Lung (tissue), 12 donors: Measurements from ENCODE around the gene DPP6. TPM values are rescaled to one million over a fixed set of nuclear protein-coding genes. Genes with fewer than 3 reads are reported as not detected.

Experiments used
- ATAC-seq: fragments of 200-7000 bp; cut with Tn5 transposase; one replicate; pipeline ENCODE4 v1.9.1; 2020; ENCODE audit warnings: moderate number of reproducible peaks; ENCODE audit not compliant: insufficient read depth, low FRiP score
- DNase-seq, 3 donors: peaks; one replicate each; pipeline ENCODE4 v3.0.0-alpha.2; 2013 to 2017
- H3K27ac ChIP-seq, 2 donors: one replicate each; pipeline ENCODE4 v1.5.1; 2013; ENCODE audit warnings: mild to moderate bottlenecking in 2 of 2, moderate library complexity in 2 of 2, control low read depth in 1 of 2, inconsistent platforms in 1 of 2, low read depth in 1 of 2, low read length in 1 of 2
- H3K27me3 ChIP-seq, 3 donors: one replicate each; pipeline ENCODE4 v1.5.1; 2013; ENCODE audit warnings: low read length in 2 of 3; ENCODE audit not compliant: control insufficient read depth in 3 of 3, insufficient read depth in 3 of 3
- H3K36me3 ChIP-seq, 4 donors: one replicate each; pipeline ENCODE4 v1.5.1; 2013; ENCODE audit warnings: low read length in 4 of 4, mild to moderate bottlenecking in 1 of 4, moderate library complexity in 1 of 4; ENCODE audit not compliant: control insufficient read depth in 4 of 4, insufficient read depth in 4 of 4
- H3K4me1 ChIP-seq, 5 donors: one replicate each; pipeline ENCODE4 v1.5.1; 2013; ENCODE audit warnings: low read length in 5 of 5, mild to moderate bottlenecking in 2 of 5, moderate library complexity in 1 of 5; ENCODE audit not compliant: control insufficient read depth in 5 of 5, insufficient read depth in 5 of 5
- H3K4me3 ChIP-seq: one replicate; pipeline ENCODE4 v1.5.1; 2013; ENCODE audit warnings: mild to moderate bottlenecking, control low read depth, moderate library complexity
- H3K9ac ChIP-seq, 2 donors: one replicate each; pipeline ENCODE4 v1.5.1; 2013; ENCODE audit warnings: low read length in 2 of 2, control low read depth in 1 of 2; ENCODE audit not compliant: insufficient read depth in 1 of 2
- H3K9me3 ChIP-seq, 4 donors: one replicate each; pipeline ENCODE4 v1.5.1; 2013; ENCODE audit warnings: low read length in 3 of 4, mild to moderate bottlenecking in 1 of 4, moderate library complexity in 1 of 4; ENCODE audit not compliant: control insufficient read depth in 4 of 4, insufficient read depth in 3 of 4
- WGBS, 2 donors: extraction: QIAGEN DNeasy Blood & Tissue Kit; methylation state at CpG; one replicate each; pipeline ENCODE4 v1.1.7; 2013; 5-methylcytosine and 5-hydroxymethylcytosine counted together
- polyA plus RNA-seq, 2 donors: library from polyadenylated mRNA; stranded (reverse); fragments of 200-250 nt; gene quantifications; one replicate each; pipeline ENCODE4 v1.2.1, GENCODE V29; 2013
- total RNA-seq, 2 donors: library from RNA; depleted of rRNA in 1 of 2; stranded (reverse); fragments of >200 nt in 1 of 2; gene quantifications; one replicate each; pipeline ENCODE4 v1.2.1, GENCODE V29; 2014 to 2021
- TF ChIP-seq, protein P1 (sequence below): IDR thresholded peaks from 2 replicates; pipeline ENCODE4 v1.5.1; 2012; ENCODE audit warnings: mild to moderate bottlenecking; ENCODE audit errors: control extremely low read depth, extremely low read depth
- donor health status: control.
- donor health status: control.
- donor health status: Bipolar disorder and iron deficiency.
- donor health status: healthy.
- donor health status: DM: yes; HTN: yes; CAD: no.

DPP6 gene
- total and polyA plus RNA-seq, 4 donors: 0.08 to 1.3 (median 0.75) TPM

DNA sequence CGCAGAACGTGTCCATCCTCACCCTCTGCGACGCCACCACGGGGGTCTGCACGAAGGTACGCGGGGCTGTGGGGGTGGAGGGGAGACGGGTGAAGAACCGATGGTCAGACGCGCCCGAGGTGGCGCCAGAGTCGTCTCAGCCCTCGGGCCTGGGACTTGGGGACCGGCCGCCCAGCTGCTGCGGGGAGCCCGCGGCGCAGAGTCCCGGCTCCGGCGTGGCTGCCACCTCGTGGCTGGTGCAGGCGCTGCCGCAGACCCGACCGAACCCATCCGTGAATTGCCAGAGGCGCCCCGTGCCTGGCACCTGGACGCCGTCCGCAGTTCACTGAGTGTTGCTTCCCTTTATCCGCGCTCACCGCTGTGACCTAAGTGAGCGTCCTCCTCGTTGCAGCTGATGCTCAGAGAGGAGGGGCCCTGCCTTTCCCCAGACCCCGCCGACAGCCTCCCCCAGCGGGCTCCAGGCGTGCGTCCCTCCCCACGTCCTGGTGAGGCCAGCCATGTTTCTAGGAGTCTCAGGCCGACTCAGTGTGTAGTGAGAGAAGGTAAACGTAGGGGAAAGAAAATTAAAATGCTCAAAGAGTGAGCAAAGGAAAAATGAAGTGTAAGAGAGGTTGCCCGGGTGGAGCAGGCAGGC, 742.1 kb downstream of the DPP6 start:
- 15 to 18% methylated on average over 34 to 50 of the region's 50 CpGs for WGBS, 2 donors
- Histone ChIP-seq H3K4me1 (peaks cover 0 to 3% (median 0%) of the 10 kb centered on the region in 5 donors), H3K27me3 (peaks cover 0 to 9% (median 8%) of the 10 kb centered on the region in 3 donors), H3K9me3 (peaks cover 0 to 2% (median 0%) of the 10 kb centered on the region in 4 donors), H3K27ac (no peak overlapping the region), H3K4me3 (no peak overlapping the region), H3K36me3 (no peaks in the 10 kb centered on the region), H3K9ac (no peak overlapping the region)
- ATAC-seq (no peak), DNase-seq (peak; percentile 15 to 55 (median 31))
- TF ChIP-seq, protein P1, sequence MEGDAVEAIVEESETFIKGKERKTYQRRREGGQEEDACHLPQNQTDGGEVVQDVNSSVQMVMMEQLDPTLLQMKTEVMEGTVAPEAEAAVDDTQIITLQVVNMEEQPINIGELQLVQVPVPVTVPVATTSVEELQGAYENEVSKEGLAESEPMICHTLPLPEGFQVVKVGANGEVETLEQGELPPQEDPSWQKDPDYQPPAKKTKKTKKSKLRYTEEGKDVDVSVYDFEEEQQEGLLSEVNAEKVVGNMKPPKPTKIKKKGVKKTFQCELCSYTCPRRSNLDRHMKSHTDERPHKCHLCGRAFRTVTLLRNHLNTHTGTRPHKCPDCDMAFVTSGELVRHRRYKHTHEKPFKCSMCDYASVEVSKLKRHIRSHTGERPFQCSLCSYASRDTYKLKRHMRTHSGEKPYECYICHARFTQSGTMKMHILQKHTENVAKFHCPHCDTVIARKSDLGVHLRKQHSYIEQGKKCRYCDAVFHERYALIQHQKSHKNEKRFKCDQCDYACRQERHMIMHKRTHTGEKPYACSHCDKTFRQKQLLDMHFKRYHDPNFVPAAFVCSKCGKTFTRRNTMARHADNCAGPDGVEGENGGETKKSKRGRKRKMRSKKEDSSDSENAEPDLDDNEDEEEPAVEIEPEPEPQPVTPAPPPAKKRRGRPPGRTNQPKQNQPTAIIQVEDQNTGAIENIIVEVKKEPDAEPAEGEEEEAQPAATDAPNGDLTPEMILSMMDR: no peak

DNA sequence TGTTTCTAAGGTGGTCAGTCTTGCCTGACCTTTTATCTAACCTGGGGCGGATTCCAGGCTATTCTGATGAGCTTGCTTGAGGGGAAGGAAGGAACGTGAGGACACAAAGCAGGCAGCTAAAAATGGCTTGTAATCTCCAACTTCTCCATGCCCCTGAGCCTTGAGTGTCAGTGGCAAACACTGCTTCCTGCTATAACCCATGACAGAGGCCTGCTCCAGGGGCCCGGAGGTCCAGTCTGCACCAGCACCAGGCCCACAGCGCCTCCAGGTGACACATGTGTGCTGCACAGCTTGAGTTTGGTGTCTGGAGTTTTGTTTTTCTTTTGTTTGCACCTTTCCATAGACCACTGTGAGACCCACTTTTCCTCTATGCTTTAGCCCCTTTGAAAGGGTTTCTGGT, 742.8 kb downstream of the DPP6 start:
- no peaks in the 10 kb centered on the region for H3K36me3 ChIP-seq
- no peak overlapping the region for H3K4me3 ChIP-seq
- WGBS, 2 donors: 58 to 65% methylated on average over 4 of the region's 4 CpGs
- H3K4me1 ChIP-seq: peaks cover 0 to 3% (median 0%) of the 10 kb centered on the region in 5 donors
- H3K9ac ChIP-seq: no peak overlapping the region
- no peak overlapping the region for H3K27ac ChIP-seq
- TF ChIP-seq, protein P1: no peak
- H3K27me3 ChIP-seq: peaks cover 0 to 9% (median 8%) of the 10 kb centered on the region in 3 donors
- ATAC-seq (no peak), DNase-seq (no peak)
- peaks cover 0 to 2% (median 0%) of the 10 kb centered on the region in 4 donors for H3K9me3 ChIP-seq

DNA sequence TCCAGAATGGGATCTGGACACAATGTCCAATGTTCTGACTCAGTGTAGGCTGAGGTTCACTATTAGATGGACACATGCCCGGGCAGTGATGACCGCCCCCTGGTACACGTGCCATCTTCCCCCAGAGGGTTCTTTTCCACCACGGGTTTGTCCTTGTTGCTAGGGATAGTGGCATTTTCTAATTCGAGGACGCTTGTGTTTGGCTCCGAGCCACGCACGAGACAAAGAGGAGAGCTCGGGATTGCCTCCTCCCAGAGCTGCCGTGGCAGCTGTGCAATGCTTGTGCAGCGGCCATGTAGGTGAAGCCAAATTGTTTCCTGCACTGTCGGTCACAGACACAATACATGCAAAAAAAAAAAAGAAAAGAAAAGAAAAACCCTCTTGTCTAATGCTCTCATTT, 743.2 kb downstream of the DPP6 start:
- ATAC-seq (no peak), DNase-seq (no peak)
- no peak overlapping the region for H3K9ac ChIP-seq
- no peaks in the 10 kb centered on the region for H3K36me3 ChIP-seq
- no peak overlapping the region for H3K4me3 ChIP-seq
- H3K9me3 ChIP-seq: peaks cover 0 to 2% (median 0%) of the 10 kb centered on the region in 4 donors
- no peak overlapping the region for H3K27ac ChIP-seq
- 72 to 83% methylated on average over 13 of the region's 13 CpGs for WGBS, 2 donors
- TF ChIP-seq, protein P1: no peak
- peaks cover 0 to 9% (median 8%) of the 10 kb centered on the region in 3 donors for H3K27me3 ChIP-seq
- peaks cover 0 to 3% (median 0%) of the 10 kb centered on the region in 5 donors for H3K4me1 ChIP-seq
